Stimulated activated CD8-positive, alpha-beta memory T cell treated with anti-CD3 and anti-CD28 coated beads, Interleukin-12 subunit alpha, Interleukin-12 subunit beta, amount 100 ng/mL, for 24 hours (primary cell): ENCODE measurements around the gene CHD1L.
"Not testable (repeated sequence)": the region's sequence is repeated elsewhere in the genome, so short reads cannot be mapped to it uniquely, and the experiment has no call there.

Experiments used
- DNase-seq: peaks from one replicate; pipeline ENCODE4 v3.0.0-alpha.2; 2020; ENCODE audit errors: extremely low read depth

CHD1L gene

DNA sequence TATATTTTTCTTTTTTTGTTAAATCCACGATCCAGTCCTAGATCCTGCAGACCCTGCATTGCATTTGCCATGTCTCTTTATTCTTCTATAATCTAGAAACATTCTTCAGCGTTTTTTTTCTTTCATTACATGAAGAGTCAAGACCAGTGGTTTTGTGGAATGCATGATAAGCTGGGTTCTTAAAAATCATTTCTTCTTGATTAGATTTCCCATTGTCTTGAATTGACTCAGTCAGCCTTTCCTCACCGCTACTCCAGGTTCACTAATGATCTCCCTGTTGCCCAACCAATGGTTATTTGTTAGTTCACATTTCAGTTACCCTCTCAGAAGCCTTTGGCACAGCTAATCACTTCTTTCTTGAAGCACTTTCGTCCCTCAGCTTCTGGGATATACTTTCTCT is 25.2 kb downstream of the CHD1L start:
- no peak for DNase-seq

- no peak for DNase-seq
Measured at GRCh38 chr1:147270721-147271120, 28.2 kb downstream of the CHD1L start.

DNA sequence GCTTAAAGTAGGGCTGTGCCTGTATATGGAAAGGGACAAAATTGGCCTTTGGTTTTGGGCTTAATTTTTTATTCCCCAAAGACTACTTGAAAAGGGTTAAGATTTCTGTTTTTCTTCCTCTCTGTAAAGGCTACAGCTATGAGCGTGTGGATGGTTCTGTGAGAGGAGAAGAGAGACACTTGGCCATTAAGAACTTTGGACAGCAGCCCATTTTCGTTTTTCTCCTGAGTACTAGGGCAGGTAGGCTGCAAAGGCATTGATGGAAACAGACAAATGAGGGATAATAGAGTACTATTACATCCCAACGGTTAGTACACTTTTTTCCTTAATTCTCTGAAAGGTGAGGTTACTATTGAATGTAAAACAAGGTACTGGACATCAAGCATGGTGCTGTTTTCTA is 29.6 kb downstream of the CHD1L start:
- DNase-seq, result no peak

DNA sequence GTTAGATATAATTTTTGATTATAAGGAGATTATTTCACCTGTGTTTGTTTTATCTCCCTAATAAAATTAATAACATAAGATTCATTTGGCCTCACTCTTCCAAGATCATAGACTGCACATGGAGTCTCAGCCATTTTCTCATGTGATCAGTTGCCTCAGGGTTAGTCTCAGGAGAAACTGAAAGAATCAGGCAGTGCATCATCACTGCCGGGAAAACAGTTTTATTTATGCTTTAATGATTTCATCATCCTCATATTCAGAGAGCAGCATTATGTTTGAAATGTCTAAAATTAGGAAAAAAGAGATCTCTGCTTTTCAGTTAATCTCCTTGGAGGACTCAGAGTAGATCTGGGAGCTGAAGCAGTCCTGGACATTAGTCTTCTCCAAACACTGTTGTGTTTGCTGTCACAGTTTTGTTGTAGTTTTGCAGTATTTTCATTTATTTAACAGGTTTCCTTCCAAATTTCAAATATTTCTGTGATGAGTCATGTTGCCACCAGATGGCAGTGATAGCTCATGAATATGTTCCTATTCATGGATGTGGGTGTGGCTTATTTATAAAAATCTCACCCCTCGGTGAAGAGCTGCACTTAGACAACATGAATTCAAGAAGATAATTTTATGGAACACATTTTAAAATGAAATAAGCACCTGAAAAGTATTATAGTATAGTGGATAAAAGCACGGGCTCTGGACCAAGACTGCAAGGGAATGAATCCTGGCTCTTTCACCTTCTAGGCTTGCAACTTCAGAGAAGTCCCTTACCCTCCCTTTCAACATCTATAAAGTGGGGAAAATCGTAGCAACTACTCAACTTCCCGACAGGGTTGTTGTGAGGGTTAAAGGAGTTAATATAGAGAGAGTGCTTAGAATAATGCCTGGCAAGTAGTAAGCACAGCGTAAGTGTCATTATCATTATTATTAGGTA is 31.2 kb downstream of the CHD1L start:
- DNase-seq, result no peak

DNA sequence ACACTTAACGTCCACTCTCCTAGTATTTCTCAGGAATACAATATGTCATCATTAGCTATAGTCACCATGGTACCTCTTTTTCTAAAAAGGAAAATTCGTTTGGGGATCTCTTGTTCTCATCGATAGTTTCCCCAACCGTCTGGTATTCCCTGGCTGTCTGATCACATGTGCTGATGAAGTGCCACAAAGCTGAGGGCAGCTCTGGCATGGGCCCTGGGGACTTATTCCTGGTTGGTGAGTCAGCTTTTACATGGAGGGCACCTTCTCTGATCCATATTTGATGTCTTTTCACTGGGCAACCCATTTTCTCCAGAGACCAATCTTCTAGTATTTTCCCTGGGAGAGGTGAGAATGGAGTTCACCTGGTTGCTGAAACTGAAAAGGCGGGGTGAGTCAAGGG is 39.5 kb downstream of the CHD1L start:
- no peak for DNase-seq

GRCh38 chr1:147283011-147283410 is 40.5 kb downstream of the CHD1L start:
- no peak for DNase-seq

- no peak for DNase-seq
Measured at GRCh38 chr1:147287133-147287865, 44.8 kb downstream of the CHD1L start.

DNA sequence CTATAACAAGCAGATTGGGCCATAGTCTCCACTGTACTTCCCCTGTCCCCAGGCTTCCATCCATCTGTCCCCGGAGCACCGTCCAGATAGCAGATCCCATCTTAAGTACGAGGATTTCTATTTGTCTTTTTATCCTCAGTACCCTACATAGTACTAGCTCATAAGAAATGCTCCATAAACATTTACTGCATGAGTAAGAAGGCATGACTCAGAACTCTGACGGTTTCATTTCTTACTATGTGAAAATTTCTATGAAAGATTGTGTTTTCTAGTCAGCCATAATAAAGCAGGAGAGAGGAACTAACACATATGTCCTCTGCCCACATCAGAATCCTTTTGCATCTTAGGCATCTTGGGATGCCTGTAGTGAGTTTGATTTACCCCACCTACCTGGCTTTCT is 49.5 kb downstream of the CHD1L start:
- DNase-seq, result no peak

DNA sequence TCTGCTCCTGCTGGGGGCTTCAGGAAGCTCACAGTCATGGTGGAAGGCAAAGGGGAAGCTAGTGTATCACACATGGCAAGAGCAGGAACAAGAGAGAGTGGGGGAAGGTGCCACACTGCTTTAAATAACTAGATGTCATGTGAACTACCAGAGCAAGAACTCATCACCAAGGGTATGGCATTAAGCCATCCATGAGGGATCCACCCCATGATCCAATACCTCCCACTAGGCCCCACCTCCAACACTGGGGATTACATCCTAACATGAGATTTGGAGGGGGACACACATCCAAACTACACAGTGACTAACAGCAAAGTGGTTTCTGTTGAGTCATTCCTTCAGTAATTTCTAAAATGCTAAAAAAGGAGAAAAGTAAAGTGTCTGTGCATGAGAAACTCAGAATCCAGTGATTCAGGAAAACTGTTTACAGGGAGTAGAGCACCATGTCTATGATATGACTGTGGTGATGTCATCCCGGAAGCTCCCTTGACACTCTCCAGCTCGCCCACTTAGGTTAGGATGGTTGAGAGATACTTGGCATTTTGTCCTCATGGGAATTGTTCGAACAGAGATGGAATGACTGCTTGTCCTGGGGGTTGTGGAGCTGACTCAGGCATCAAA is 50.3 kb downstream of the CHD1L start:
- DNase-seq, result no peak

DNA sequence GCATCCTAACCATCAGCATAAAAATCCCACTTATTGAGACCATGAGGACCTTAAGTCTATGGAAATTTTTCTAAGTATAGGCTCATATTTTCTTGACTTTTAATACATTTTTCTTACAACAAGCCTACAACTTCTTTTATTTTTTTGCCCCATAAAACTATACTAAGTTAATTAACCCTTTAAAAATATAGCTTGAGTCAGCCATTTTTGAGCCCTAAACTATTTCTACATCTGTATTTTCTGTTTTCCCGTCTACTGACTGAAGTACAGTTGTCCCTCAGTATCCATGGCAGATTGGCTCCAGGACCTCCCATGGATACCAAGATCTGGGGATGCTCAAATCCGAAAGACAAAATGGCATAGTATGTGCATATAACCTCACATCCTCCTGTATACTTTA is 55.0 kb downstream of the CHD1L start:
- no peak for DNase-seq

DNA sequence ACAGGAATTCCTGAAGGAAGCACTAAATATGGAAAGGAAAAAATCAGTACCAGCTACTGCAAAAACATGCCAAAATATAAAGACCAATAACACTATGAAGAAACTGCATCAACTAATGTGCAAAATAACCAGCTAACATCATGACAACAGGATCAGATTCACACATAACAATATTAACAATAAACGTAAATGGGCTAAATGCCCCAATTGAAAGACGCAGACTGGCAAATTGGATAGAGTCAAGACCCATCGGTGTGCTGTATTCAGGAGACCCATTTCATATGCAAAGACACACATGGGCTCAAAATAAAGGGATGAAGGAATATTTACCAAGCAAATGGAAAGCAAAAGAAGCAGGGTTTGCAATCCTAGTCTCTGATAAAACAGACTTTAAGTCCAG is 63.3 kb downstream of the CHD1L start:
- not testable (repeated sequence) for DNase-seq

DNA sequence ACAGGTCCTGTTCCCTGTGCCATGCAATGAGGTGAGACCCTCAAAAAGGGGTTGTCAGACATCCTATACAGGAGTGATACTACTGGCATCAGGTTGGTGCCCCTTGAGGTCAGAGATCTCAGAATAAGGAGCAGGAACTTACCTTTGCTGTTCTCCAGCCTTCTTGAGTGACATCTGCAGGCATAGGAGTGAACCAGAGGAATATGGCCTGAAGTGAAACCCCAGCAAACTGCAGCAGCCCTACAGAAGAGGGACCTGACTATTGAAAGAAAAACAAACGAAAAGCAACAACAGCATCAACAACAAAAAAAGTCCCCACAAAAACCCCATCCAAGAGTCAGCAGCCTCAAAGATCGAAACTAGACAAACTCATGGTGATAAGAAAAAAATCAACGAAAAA is 74.5 kb downstream of the CHD1L start:
- no peak for DNase-seq

- not testable (repeated sequence) for DNase-seq
Measured at GRCh38 chr1:147326933-147327687, 84.6 kb downstream of the CHD1L start.

DNA sequence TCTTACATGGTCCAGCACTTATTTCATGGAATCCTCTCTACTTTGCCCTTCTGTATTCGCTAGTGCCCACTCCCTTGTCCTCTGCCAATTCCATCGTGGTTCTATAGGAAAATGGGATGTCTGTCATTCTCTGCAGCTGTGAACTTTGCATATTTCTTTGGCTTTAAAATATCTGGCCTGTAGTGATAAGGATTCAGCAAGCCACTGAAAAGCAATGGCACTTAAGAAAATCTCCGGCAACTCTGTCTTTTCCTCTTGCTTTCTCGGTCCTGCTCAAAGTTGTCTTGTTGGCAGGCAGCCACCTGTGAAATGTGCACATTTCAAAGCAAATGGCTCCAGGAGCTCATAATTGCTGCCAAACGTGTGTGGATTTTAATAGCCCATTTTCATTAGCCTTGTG is 91.8 kb downstream of the CHD1L start:
- no peak for DNase-seq

GRCh38 chr1:147336291-147336690 is 93.8 kb downstream of the CHD1L start:
- no peak for DNase-seq

DNA sequence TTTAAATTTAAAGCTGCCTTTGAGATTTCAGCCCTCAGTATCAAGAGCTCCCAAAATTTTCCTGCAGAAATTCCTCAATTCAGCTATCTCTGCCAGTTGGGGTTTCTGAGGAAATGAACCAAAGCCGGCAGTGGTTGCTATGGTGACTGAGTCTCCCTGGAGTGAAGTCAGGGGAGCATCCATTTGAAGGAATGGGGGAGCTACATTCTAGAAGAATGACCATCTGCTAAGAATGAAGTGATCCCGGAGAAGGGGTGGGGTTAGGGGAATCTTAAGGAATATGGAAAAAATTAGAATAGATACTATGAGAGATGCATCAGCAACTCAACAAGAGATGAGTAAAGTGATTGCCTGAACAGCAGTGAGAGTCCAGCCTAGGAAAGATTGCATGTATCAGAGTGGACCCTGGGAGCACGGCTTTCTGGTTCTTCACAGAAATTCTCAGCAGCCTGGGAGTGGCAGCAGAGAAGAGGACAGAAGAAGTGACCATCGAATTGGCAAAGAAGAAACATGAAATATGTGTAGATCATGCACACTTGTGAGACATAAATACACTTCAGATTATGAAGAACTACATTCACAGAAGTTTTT is 94.7 kb downstream of the CHD1L start:
- no peak for DNase-seq

GRCh38 chr1:147338571-147338970 is 96.1 kb downstream of the CHD1L start:
- no peak for DNase-seq

GRCh38 chr1:147341246-147341645 is 98.8 kb downstream of the CHD1L start:
- DNase-seq, result no peak
